Uterus (tissue), 4 donors: ENCODE data around the gene DNAH8. TPM values are rescaled to one million over a fixed set of nuclear protein-coding genes. Genes with fewer than 3 reads are reported as not detected.

Experiments
- DNase-seq, 2 donors: peaks; one replicate each; pipeline ENCODE4 v3.0.0-alpha.2; 2019 to 2020
- H3K27ac ChIP-seq, 2 donors: fragments of 200-600 bp; sonication (generic); 1 replicate in 1 of 2; 2 replicates in 1 of 2; pipeline ENCODE4 v1.5.1; 2016 to 2018
- H3K27me3 ChIP-seq, 2 donors: fragments of 200-600 bp; sonication (generic); one replicate each; pipeline ENCODE4 v1.5.1; 2018 to 2019; ENCODE audit warnings: control low read depth in 1 of 2
- H3K36me3 ChIP-seq, 2 donors: fragments of 200-600 bp; sonication (generic); one replicate each; pipeline ENCODE4 v1.5.1; 2019; ENCODE audit warnings: control low read depth in 1 of 2
- H3K4me1 ChIP-seq, 2 donors: fragments of 200-600 bp; sonication (generic); one replicate each; pipeline ENCODE4 v1.5.1; 2018 to 2019; ENCODE audit warnings: control low read depth in 1 of 2
- H3K4me3 ChIP-seq, 2 donors: fragments of 200-600 bp; sonication (generic); 1 replicate in 1 of 2; 2 replicates in 1 of 2; pipeline ENCODE4 v1.5.1; 2018 to 2019; ENCODE audit warnings: mild to moderate bottlenecking in 1 of 2
- H3K9me3 ChIP-seq, 2 donors: fragments of 200-600 bp; sonication (generic); one replicate each; pipeline ENCODE4 v1.5.1; 2019; ENCODE audit warnings: control low read depth in 1 of 2
- POLR2A ChIP-seq, 2 donors: fragments of 450-650 bp; IDR thresholded peaks; one replicate each; pipeline ENCODE4 v1.6.1; 2016; ENCODE audit warnings: antibody characterized with exemption in 2 of 2, mild to moderate bottlenecking in 1 of 2, moderate library complexity in 1 of 2
- intact Hi-C: fragments of 100-400 bp; cut with DNase I; formaldehyde crosslinking; loops from one replicate; pipeline ENCODE4 v1.15.1; 2023; ENCODE audit warnings: low total_unique reads
- total RNA-seq, 4 donors: library from RNA; depleted of rRNA in 3 of 4; stranded (reverse); fragments of >200 nt in 3 of 4; gene quantifications; one replicate each; pipeline versions ENCODE4 v1.1.0 to v1.2.4, GENCODE V29; 2014 to 2023
- TF ChIP-seq, protein P1 (sequence below), 4 experiments: fragments of 200-600 bp in 2 of 4; fragments of 450-650 bp in 2 of 4; sonication (generic) in 2 of 4; IDR thresholded peaks; one replicate each; pipeline ENCODE4 v1.5.1; 2016 to 2019; ENCODE audit warnings: antibody characterized with exemption in 4 of 4, mild to moderate bottlenecking in 2 of 4, moderate library complexity in 1 of 4
- donor health status: DM: yes; HTN: yes; CAD: no.

The DNAH8 gene
- total RNA-seq, 4 donors from 2014 or later, result 0.03 to 0.69 TPM; not detected in 2

DNA sequence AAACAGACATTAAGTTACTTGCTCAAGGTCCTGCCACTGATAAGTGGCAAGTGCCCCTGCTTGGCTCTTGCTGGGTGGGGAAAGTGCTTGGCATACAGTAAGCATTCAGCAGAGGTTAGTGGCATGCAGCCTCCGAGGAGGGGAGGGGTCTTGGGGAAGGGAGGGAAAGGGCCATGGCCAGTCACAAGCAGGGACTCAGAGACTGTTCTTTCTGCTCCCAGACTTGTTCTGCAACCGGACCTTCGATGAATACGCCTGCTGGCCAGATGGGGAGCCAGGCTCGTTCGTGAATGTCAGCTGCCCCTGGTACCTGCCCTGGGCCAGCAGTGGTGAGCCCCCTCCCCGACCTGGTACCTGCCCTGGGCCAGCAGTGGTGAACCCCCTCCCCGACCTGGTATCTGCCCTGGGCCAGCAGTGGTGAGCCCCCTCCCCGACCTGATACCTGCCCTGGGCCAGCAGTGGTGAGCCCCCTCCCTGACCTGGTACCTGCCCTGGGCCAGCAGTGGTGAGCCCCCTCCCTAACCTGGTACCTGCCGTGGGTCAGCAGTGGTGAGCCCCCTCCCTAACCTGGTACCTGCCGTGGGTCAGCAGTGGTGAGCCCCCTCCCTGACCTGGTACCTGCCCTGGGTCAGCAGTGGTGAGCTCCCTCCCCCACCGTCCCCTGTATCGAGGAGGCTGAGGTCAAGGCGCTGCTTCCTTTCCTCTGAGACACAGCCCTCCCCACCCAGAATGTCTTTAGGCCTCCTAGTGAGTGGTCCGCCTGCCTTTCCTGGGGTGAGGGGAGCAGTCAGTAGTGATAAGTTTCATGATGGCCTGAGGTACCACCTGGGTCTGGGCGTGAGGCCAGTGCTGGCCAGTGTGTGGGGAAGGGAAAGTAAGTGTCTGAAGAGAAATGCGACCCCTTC is 342.4 kb downstream of the DNAH8 start:
- no peaks in the 10 kb centered on the region for H3K36me3 ChIP-seq
- H3K27ac ChIP-seq, result no peak overlapping the region
- no peak overlapping the region for H3K4me3 ChIP-seq
- DNase-seq, result no peak
- intact Hi-C loops, result no loop called here
- TF ChIP-seq, protein P1, sequence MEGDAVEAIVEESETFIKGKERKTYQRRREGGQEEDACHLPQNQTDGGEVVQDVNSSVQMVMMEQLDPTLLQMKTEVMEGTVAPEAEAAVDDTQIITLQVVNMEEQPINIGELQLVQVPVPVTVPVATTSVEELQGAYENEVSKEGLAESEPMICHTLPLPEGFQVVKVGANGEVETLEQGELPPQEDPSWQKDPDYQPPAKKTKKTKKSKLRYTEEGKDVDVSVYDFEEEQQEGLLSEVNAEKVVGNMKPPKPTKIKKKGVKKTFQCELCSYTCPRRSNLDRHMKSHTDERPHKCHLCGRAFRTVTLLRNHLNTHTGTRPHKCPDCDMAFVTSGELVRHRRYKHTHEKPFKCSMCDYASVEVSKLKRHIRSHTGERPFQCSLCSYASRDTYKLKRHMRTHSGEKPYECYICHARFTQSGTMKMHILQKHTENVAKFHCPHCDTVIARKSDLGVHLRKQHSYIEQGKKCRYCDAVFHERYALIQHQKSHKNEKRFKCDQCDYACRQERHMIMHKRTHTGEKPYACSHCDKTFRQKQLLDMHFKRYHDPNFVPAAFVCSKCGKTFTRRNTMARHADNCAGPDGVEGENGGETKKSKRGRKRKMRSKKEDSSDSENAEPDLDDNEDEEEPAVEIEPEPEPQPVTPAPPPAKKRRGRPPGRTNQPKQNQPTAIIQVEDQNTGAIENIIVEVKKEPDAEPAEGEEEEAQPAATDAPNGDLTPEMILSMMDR (IDR thresholded peaks at IDR 0.05), result no peak
- TF ChIP-seq POLR2A (IDR thresholded peaks at IDR 0.05), result no peak
- H3K27me3 ChIP-seq, result no peaks in the 10 kb centered on the region
- no peaks in the 10 kb centered on the region for H3K4me1 ChIP-seq
- no peaks in the 10 kb centered on the region for H3K9me3 ChIP-seq

GRCh38 chr6:39058471-39059147 is 343.5 kb downstream of the DNAH8 start:
- Histone ChIP-seq H3K9me3 (no peaks in the 10 kb centered on the region), H3K4me3 (no peak overlapping the region), H3K36me3 (no peaks in the 10 kb centered on the region), H3K27ac (no peak overlapping the region), H3K4me1 (no peaks in the 10 kb centered on the region), H3K27me3 (no peaks in the 10 kb centered on the region)
- TF ChIP-seq, protein P1 (IDR thresholded peaks at IDR 0.05), result no peak
- TF ChIP-seq POLR2A (IDR thresholded peaks at IDR 0.05), result no peak
- intact Hi-C loops, result no loop called here
- no peak for DNase-seq

DNA sequence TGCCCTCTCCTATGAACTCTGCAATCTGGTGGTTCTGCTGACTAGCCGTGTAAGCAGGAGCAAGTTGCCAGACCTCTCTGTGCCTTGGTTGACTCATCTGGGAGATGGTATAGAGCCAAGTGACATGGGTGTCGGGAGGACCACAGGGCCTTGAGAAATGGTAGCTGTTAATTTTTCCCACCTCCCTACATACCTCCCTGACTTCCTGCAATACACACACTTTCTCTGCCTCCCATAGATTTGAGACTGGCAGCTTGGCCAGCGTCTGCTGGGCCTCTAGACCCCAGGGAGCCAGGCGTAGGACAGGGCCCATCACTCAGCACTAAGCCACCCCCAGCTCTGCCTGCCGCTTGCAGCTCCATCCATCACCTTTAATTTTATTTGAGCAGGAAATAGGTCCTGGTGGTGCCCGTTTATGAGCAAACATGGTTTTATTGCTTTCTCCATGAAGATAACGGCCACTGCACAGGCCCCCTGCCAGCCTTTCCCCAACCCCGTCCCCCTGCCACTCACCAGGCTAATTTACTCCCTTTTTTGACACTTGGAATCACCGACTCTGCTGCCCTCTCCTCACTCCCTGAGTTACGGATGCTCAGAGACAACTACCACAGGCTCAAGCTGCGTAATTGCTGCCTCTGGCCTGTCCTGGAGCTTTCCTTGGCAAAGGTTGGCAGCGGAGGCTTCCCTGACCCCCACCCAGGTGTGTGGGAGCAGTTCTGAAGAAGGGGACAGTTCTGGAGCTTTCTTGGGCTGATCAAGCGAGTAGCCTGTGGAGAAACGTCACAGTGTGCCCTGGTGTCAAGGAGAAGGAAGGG is 344.6 kb downstream of the DNAH8 start:
- no peaks in the 10 kb centered on the region for H3K36me3 ChIP-seq
- TF ChIP-seq, protein P1 (IDR thresholded peaks at IDR 0.05), result no peak
- no peak for TF ChIP-seq POLR2A (IDR thresholded peaks at IDR 0.05)
- no peak for DNase-seq
- H3K9me3 ChIP-seq, result no peaks in the 10 kb centered on the region
- no peak overlapping the region for H3K27ac ChIP-seq
- H3K4me1 ChIP-seq, result no peaks in the 10 kb centered on the region
- H3K27me3 ChIP-seq, result no peaks in the 10 kb centered on the region
- H3K4me3 ChIP-seq, result no peak overlapping the region
- intact Hi-C loops, result no loop called here

- Histone ChIP-seq H3K4me1 (no peaks in the 10 kb centered on the region), H3K27ac (no peak overlapping the region), H3K9me3 (no peaks in the 10 kb centered on the region), H3K27me3 (no peaks in the 10 kb centered on the region), H3K4me3 (no peak overlapping the region), H3K36me3 (no peaks in the 10 kb centered on the region)
- no peak for TF ChIP-seq POLR2A (IDR thresholded peaks at IDR 0.05)
- TF ChIP-seq, protein P1 (IDR thresholded peaks at IDR 0.05), result no peak
- no peak for DNase-seq
- intact Hi-C loops, result no loop called here
Observed at GRCh38 chr6:39060467-39061160, 345.5 kb downstream of the DNAH8 start.
